ENCODE data around the gene CFHR1.
"Not testable (repeated sequence)": the region's sequence is repeated elsewhere in the genome, so short reads cannot be mapped to it uniquely, and the experiment has no call there.

The CFHR1 gene

GRCh38 chr1:196797891-196798290 lies 21.6 kb upstream of the CFHR1 start:
- no peak for DNase-seq (ENCODE audit: low read depth)
- no peak overlapping the region for H3K4me3 ChIP-seq (ENCODE audit: low read depth, low read length)
- TF ChIP-seq CTCF (IDR thresholded peaks at IDR 0.05; ENCODE audit: insufficient read depth, low read depth, low read length, missing control alignments): no peak

- H3K4me3 ChIP-seq (ENCODE audit: low read depth, low read length); DNase-seq (ENCODE audit: low read depth): not testable (repeated sequence)
Observed at GRCh38 chr1:196801920-196802319, 17.6 kb upstream of the CFHR1 start.

- no peak for TF ChIP-seq CTCF (IDR thresholded peaks at IDR 0.05; ENCODE audit: insufficient read depth, low read depth, low read length, missing control alignments)
- H3K4me3 ChIP-seq (ENCODE audit: low read depth, low read length): no peak overlapping the region
- no peak for DNase-seq (ENCODE audit: low read depth)
Observed at GRCh38 chr1:196808529-196809235, 10.8 kb upstream of the CFHR1 start.

GRCh38 chr1:196817442-196817841 lies 2.1 kb upstream of the CFHR1 start:
- not testable (repeated sequence) for DNase-seq (ENCODE audit: low read depth)

GRCh38 chr1:196827860-196828259 lies 8.3 kb downstream of the CFHR1 start:
- DNase-seq (ENCODE audit: low read depth): peak; percentile 16
- not testable (repeated sequence) for H3K4me3 ChIP-seq (ENCODE audit: low read depth, low read length)

More at GRCh38 chr1:196817442-196817841, 2.1 kb upstream of the CFHR1 start:
- not testable (repeated sequence) for H3K4me3 ChIP-seq (ENCODE audit: low read depth, low read length)

- not testable (repeated sequence) for H3K4me3 ChIP-seq (ENCODE audit: low read depth, low read length); DNase-seq (ENCODE audit: low read depth)
Observed at GRCh38 chr1:196849613-196850492, 30.3 kb downstream of the CFHR1 start.

- TF ChIP-seq CTCF (IDR thresholded peaks at IDR 0.05; ENCODE audit: insufficient read depth, low read depth, low read length, missing control alignments): no peak
- DNase-seq (ENCODE audit: low read depth): no peak
Observed at GRCh38 chr1:196856053-196856452, 36.5 kb downstream of the CFHR1 start.

GRCh38 chr1:196857188-196857587 lies 37.7 kb downstream of the CFHR1 start:
- no peak for TF ChIP-seq CTCF (IDR thresholded peaks at IDR 0.05; ENCODE audit: insufficient read depth, low read depth, low read length, missing control alignments)
- H3K4me3 ChIP-seq (ENCODE audit: low read depth, low read length): no peak overlapping the region
- DNase-seq (ENCODE audit: low read depth): no peak

More at GRCh38 chr1:196856053-196856452, 36.5 kb downstream of the CFHR1 start:
- H3K4me3 ChIP-seq (ENCODE audit: low read depth, low read length): no peak overlapping the region

GRCh38 chr1:196858811-196859210 lies 39.3 kb downstream of the CFHR1 start:
- no peak for DNase-seq (ENCODE audit: low read depth)
- TF ChIP-seq CTCF (IDR thresholded peaks at IDR 0.05; ENCODE audit: insufficient read depth, low read depth, low read length, missing control alignments): no peak
- H3K4me3 ChIP-seq (ENCODE audit: low read depth, low read length): no peak overlapping the region

Data from GM12865 (cell line).